Islet precursor cell (in vitro differentiated cells): ENCODE measurements around the gene SNTG2.
"Not testable (repeated sequence)": the region's sequence is repeated elsewhere in the genome, so short reads cannot be mapped to it uniquely, and the experiment has no call there.

Source experiments
- DNase-seq: peaks from one replicate; pipeline ENCODE4 v3.0.0-alpha.2; 2018

Gene SNTG2

GRCh38 chr2:1350111-1350510, 399.5 kb downstream of the SNTG2 start:
- no peak for DNase-seq

GRCh38 chr2:1353124-1353523, 402.5 kb downstream of the SNTG2 start:
- no peak for DNase-seq

- no peak for DNase-seq
Measured at GRCh38 chr2:1353543-1353942, 402.9 kb downstream of the SNTG2 start.

- DNase-seq = no peak
Measured at GRCh38 chr2:1360144-1360543, 409.5 kb downstream of the SNTG2 start.

- no peak for DNase-seq
Measured at GRCh38 chr2:1360557-1361250, 410.1 kb downstream of the SNTG2 start.

GRCh38 chr2:1363367-1363766, 412.7 kb downstream of the SNTG2 start:
- DNase-seq = no peak

- DNase-seq = no peak
Measured at GRCh38 chr2:1366546-1367134, 416.0 kb downstream of the SNTG2 start.

- DNase-seq = no peak
Measured at GRCh38 chr2:1367601-1368000, 417.0 kb downstream of the SNTG2 start.

- DNase-seq = no peak
Measured at GRCh38 chr2:1369905-1370304, 419.3 kb downstream of the SNTG2 start.

- no peak for DNase-seq
Measured at GRCh38 chr2:1370461-1370860, 419.8 kb downstream of the SNTG2 start.

GRCh38 chr2:1371082-1371481, 420.4 kb downstream of the SNTG2 start:
- DNase-seq = no peak

- no peak for DNase-seq
Measured at GRCh38 chr2:1373830-1374229, 423.2 kb downstream of the SNTG2 start.

- no peak for DNase-seq
Measured at GRCh38 chr2:1374287-1374686, 423.6 kb downstream of the SNTG2 start.

GRCh38 chr2:1375794-1376193, 425.1 kb downstream of the SNTG2 start:
- no peak for DNase-seq

- no peak for DNase-seq
Measured at GRCh38 chr2:1377473-1377872, 426.8 kb downstream of the SNTG2 start.

GRCh38 chr2:1378456-1379150, 428.0 kb downstream of the SNTG2 start:
- no peak for DNase-seq

- no peak for DNase-seq
Measured at GRCh38 chr2:1381644-1382043, 431.0 kb downstream of the SNTG2 start.

GRCh38 chr2:1387954-1388725, 437.5 kb downstream of the SNTG2 start:
- not testable (repeated sequence) for DNase-seq

GRCh38 chr2:1390118-1390517, 439.5 kb downstream of the SNTG2 start:
- DNase-seq = not testable (repeated sequence)

- no peak for DNase-seq
Measured at GRCh38 chr2:1393321-1393720, 442.7 kb downstream of the SNTG2 start.

- DNase-seq = no peak
Measured at GRCh38 chr2:1394709-1395408, 444.2 kb downstream of the SNTG2 start.

GRCh38 chr2:1397350-1397749, 446.7 kb downstream of the SNTG2 start:
- DNase-seq = no peak

- DNase-seq = no peak
Measured at GRCh38 chr2:1398191-1398590, 447.5 kb downstream of the SNTG2 start.
